GM13977 (cell line): ENCODE measurements around the gene ACADS.

Experiments
- DNase-seq: peaks from one replicate; pipeline ENCODE4 v3.0.0; 2012; ENCODE audit warnings: low spot score
- CTCF ChIP-seq: IDR thresholded peaks from 2 replicates; pipeline ENCODE4 v1.5.1; 2012; ENCODE audit warnings: mild to moderate bottlenecking, control low read depth; ENCODE audit not compliant: insufficient read depth; ENCODE audit errors: extremely low read depth, missing control alignments
- in situ Hi-C: fragments of 300-500 bp; cut with MboI; formaldehyde crosslinking; loops from one replicate; pipeline ENCODE4 v1.12.0; 2022; ENCODE audit warnings: low sequenced_read_pairs, low pct_unique_long_range_greater_than_20kb, mixed read lengths, inconsistent platforms; ENCODE audit not compliant: unreplicated experiment

ACADS gene

GRCh38 chr12:120740871-120741270 lies 15.2 kb downstream of the ACADS start:
- DNase-seq, result no peak
- no peak for TF ChIP-seq CTCF
- in situ Hi-C loops, result no loop called here

- in situ Hi-C loops, result no loop called here
- DNase-seq, result no peak
- no peak for TF ChIP-seq CTCF
Observed at GRCh38 chr12:120741476-120742421, 16.1 kb downstream of the ACADS start.

GRCh38 chr12:120744922-120745493 lies 19.4 kb downstream of the ACADS start:
- in situ Hi-C loops, result no loop called here
- TF ChIP-seq CTCF, result no peak
- DNase-seq, result no peak

- no peak for TF ChIP-seq CTCF
- no peak for DNase-seq
- in situ Hi-C loops, result no loop called here
Observed at GRCh38 chr12:120748242-120748641, 22.6 kb downstream of the ACADS start.

GRCh38 chr12:120749256-120749655 lies 23.6 kb downstream of the ACADS start:
- no peak for DNase-seq
- in situ Hi-C loops, result no loop called here
- TF ChIP-seq CTCF, result no peak

- peak; percentile 9 for TF ChIP-seq CTCF
- in situ Hi-C loops, result no loop called here
- no peak for DNase-seq
Observed at GRCh38 chr12:120750806-120751205, 25.2 kb downstream of the ACADS start.
